ENCODE data around the gene TMUB1. TPM values are rescaled to one million over a fixed set of nuclear protein-coding genes. Genes with fewer than 3 reads are reported as not detected.

TMUB1 gene
- total RNA-seq, 1 donor from 2014 or later: 7.6 TPM

GRCh38 chr7:151068069-151068773 lies 15.1 kb downstream of the TMUB1 start:
- DNase-seq: no peak

DNA sequence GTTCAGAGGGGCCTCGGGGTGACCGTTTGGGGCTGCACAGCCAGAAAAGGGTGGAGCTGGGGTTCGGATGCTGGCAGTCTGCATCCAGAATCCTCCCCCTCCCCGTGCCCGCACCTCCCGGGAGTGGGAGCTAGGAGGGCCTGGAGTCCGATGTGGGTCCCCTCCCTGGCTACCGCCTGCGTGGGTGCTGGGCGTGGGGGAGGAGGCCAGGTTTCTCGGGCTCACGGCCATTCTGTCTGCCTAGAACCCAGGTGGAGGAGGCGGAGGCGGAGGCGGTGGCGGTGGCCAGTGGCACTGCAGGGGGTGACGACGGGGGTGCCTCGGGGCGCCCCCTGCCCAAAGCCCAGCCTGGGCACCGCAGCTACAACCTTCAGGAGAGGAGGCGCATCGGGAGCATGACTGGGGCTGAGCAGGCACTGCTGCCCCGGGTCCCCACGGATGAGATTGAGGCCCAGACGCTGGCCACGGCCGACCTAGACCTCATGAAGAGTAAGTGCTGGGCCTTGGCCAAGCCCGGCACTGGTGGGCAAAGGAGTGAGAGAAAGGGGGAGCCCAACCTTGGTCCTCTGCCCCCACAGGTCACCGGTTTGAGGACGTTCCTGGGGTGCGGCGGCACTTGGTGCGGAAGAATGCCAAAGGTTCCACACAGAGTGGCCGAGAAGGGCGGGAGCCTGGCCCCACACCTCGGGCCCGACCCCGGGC lies 16.9 kb downstream of the TMUB1 start:
- no peak for DNase-seq

GRCh38 chr7:151065516-151065915 lies 17.8 kb downstream of the TMUB1 start:
- DNase-seq: no peak

GRCh38 chr7:151064993-151065392 lies 18.3 kb downstream of the TMUB1 start:
- DNase-seq: no peak

DNA sequence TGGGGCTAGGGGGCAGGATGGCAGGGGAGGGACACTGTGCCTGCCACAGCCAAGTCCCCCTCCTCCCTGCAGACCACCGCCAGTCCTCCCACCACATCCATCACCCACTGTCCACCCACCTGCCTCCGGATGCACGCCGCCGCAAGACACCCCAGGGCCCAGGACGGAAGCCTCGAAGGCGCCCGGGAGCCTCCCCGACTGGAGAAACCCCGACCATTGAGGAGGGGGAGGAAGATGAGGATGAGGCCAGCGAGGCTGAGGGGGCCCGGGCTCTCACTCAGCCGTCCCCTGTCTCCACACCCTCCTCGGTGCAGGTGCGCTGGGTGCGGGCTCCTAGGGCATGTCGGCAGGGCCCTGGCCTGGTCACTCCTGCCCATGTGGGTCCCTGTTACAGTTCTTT lies 18.8 kb downstream of the TMUB1 start:
- DNase-seq: no peak

GRCh38 chr7:151063212-151063561 lies 20.1 kb downstream of the TMUB1 start:
- no peak for DNase-seq

GRCh38 chr7:151062399-151063211 lies 20.7 kb downstream of the TMUB1 start:
- DNase-seq: no peak

DNA sequence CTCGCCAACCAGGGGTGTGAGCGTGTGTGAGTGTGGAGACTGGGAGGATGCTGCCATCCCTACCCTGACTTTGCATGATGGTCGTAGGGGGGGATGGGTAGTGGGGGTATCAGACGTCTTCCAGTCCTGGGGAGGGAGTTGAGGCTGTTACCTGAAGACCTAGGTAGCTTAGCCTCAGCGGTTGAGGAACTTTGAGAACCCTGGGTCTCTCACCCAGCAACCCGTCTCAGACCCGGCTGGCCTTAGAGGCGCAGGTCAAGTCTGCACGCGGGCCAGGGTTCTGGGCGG lies 21.2 kb downstream of the TMUB1 start:
- DNase-seq: no peak

- DNase-seq: no peak
Measured at GRCh38 chr7:151061213-151062110, 21.8 kb downstream of the TMUB1 start.

- DNase-seq: peak; percentile 17
Measured at GRCh38 chr7:151060416-151061212, 22.7 kb downstream of the TMUB1 start.

- DNase-seq: no peak
Measured at GRCh38 chr7:151060113-151060415, 23.2 kb downstream of the TMUB1 start.

DNA sequence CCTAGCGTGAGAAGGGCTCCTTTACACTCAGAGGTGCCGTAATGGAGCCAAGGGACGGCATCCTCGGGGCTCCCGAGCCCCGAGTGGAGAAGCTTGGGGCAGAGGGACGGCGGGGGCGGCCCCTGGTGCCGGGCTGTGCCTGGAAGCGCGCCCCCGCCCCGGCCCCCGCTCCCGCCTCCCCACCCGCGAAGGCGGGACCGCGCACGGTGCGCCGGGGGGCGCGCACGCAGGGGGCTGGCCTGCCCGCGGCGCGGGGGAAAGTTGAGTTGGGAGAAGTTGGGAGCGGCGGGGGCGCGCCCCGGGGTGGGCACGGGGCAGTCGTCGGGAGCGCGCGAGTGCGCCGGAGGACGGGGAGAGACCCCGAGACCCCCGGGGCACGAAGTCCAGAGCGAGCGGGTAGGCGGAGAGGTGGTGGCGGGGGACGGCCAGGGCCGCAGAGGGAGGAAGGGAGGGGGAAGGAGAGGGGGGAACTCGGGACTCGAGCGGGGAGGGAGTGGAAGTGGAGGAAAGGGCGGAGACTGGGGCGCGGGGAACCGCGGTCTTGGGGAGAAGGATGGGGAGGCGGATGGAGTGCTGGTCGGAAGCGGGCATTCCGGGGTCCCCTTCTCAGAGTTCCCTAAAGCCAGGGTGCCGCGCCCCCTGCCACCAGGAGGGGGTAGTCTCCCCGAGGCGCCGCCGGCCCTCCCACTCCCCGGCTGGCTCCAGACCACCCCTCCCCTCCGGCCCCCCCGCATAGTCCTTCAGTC lies 23.8 kb downstream of the TMUB1 start, which contains the start of gene SLC4A2:
SLC4A2 (plus strand) TSS at position 223 of the 746 bp plus-strand sequence. CDS start 2,399 bp downstream, outside the sequence.
- DNase-seq: peak; percentile 82

GRCh38 chr7:151058781-151059366 lies 24.4 kb downstream of the TMUB1 start:
- DNase-seq: peak; percentile 49

DNA sequence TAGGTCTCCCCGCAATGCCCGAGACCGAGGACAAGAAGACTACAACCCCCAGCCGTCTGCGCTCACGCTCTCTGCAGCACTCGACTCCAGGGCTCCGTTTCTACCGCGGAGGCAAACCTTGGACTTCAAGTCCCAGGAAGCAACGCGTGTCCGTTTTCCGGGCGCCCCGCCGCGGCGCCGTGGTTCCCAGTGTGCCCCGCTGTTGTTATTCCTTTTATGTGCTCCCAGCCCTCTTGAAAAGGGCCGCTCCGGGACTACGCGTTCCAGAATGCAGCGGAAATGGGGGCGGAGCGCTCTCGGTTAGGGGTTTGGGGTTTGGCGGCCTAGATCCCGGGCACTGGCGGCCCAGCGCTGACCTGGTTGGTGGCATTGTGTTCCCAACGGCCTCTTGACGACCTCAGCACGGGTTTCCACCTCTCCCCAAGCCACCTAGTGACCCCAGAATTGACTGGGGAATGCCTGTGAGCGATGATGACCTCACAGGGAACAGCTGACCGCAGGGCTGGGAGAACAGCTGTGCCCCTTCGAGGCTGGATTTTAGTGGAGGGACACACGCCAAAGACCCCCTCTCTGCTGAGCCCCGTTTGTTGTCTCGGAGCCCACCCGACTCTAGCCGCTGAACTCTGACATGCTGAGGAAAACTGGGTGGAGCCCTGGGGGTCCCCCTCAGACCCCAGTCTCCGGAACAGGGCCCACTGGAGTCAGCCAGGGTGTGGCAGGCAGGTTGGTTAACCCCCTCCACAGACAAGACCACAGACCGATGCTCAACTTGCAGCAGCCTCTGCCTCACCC lies 25.1 kb downstream of the TMUB1 start:
- peak; percentile 100 for DNase-seq

- no peak for DNase-seq
Measured at GRCh38 chr7:151057506-151057988, 25.7 kb downstream of the TMUB1 start, which contains the start of gene CDK5. CDK5 (minus strand) TSS chr7:151057897; CDS start chr7:151057848, 49 bp downstream.

DNA sequence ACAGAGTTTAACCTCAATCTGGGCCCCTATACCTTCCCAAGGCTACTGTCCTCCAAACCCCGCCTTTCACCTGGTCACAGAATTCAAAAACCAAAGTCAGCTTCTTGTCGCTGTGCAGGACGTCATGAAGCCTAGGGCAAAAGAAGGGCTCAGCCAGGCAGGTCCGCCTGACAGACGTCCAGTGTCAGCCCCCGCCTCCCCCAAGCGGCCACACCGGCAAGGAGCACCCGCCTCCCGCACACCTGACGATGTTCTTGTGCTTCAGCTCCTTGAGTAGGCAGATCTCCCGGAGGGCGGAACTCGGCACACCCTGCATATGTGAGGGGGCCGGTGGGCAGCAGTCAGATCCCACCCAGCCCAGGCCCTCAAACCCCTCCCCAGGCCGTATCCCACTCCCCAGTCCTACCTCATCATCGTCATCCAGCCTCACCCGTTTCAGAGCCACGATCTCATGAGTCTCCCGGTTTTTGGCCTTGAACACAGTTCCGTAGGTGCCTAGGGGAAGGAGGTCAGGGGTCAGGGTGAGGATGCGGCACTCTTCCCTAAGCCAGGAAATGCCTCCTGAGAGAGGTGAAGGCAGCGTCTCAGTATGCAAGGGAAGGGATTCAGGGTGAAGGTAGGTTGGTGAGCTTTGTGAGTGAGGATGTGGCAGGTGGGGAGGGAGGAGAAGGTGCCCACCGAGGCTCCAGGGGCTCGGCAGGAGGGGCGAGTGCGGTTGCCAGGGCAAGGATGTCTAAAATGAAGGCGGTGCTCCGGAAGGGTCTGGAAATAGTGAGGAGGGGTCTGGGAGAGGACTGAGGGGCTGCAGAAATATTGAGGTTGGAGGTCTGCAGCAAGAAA lies 26.4 kb downstream of the TMUB1 start:
- no peak for DNase-seq

GRCh38 chr7:151056283-151056665 lies 27.0 kb downstream of the TMUB1 start:
- DNase-seq: no peak

DNA sequence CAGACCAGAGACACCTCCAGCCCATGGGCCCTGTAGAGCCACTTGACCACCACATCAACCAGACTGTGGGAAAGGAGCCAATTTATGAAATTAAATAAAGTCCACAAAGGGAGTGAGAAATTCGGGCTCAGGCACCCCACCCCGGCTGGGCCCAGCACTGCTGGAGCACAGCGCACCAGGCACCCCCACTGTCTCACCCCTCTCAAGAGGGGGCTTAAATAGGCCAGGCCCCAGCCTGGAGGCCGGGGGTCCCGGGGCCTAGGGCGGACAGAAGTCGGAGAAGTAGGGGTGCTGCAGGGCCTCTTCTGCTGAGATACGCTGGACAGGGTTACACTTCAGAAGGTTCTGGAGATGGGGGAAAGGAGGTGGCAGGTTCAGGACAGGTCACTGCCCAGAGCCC lies 29.5 kb downstream of the TMUB1 start:
- DNase-seq: no peak

All from skin of body (tissue), 2 donors.